OCI-LY1 (cell line): ENCODE measurements around the gene CDC14B.

Experiments used
- H2AFZ ChIP-seq: fragments of 200-600 bp; sonication (generic), shearing (Covaris generic); 2 replicates; pipeline ENCODE4 v1.6.0; 2014; ENCODE audit warnings: antibody characterized with exemption, mild to moderate bottlenecking, low read length
- H3F3A ChIP-seq: fragments of 200-600 bp; sonication (generic), shearing (Covaris generic); 2 replicates; pipeline ENCODE4 v1.6.0; 2014; ENCODE audit warnings: mild to moderate bottlenecking, antibody characterized with exemption, low read length, moderate library complexity; ENCODE audit not compliant: insufficient read depth
- H3K27ac ChIP-seq: fragments of 200-600 bp; sonication (generic); 2 replicates; pipeline ENCODE4 v1.5.1; 2014; ENCODE audit warnings: low read length, mixed run types, mild to moderate bottlenecking, low read depth; ENCODE audit not compliant: poor library complexity, severe bottlenecking
- H3K27me3 ChIP-seq: fragments of 200-600 bp; sonication (generic); 2 replicates; pipeline ENCODE4 v1.6.0; 2014; ENCODE audit warnings: antibody characterized with exemption, mild to moderate bottlenecking, low read length, moderate library complexity; ENCODE audit not compliant: insufficient read depth
- H3K36me3 ChIP-seq: fragments of 200-600 bp; sonication (generic); 2 replicates; pipeline ENCODE4 v1.6.1; 2014; ENCODE audit warnings: mild to moderate bottlenecking, antibody characterized with exemption, low read length, moderate library complexity, mixed read lengths; ENCODE audit not compliant: insufficient read depth
- H3K4me1 ChIP-seq: fragments of 200-600 bp; sonication (generic); 2 replicates; pipeline ENCODE4 v1.5.1; 2014; ENCODE audit warnings: mild to moderate bottlenecking, low read length, moderate library complexity; ENCODE audit not compliant: insufficient read depth, severe bottlenecking
- H3K4me2 ChIP-seq: fragments of 200-600 bp; sonication (generic), shearing (Covaris generic); 2 replicates; pipeline ENCODE4 v1.6.1; 2014; ENCODE audit warnings: low read length
- H3K4me3 ChIP-seq: fragments of 200-600 bp; sonication (generic); 2 replicates; pipeline ENCODE4 v1.5.1; 2014; ENCODE audit warnings: low read length, low read depth, mild to moderate bottlenecking, mixed read lengths; ENCODE audit not compliant: poor library complexity, severe bottlenecking
- H3K79me2 ChIP-seq: fragments of 200-600 bp; shearing (Covaris generic); 2 replicates; pipeline ENCODE4 v1.6.1; 2016; ENCODE audit warnings: mixed run types, low read length, mixed read lengths; ENCODE audit not compliant: insufficient read depth
- H3K9ac ChIP-seq: fragments of 200-600 bp; sonication (generic), shearing (Covaris generic); 2 replicates; pipeline ENCODE4 v1.6.1; 2014; ENCODE audit warnings: mild to moderate bottlenecking, low read length, mixed read lengths
- H3K9me2 ChIP-seq: fragments of 200-600 bp; sonication (generic), shearing (Covaris generic); 2 replicates; pipeline ENCODE4 v1.6.1; 2014; ENCODE audit warnings: low read depth, mild to moderate bottlenecking, low read length, mixed read lengths
- H3K9me3 ChIP-seq: fragments of 200-600 bp; shearing (Covaris generic); 2 replicates; pipeline ENCODE4 v1.6.1; 2014; ENCODE audit warnings: low read length, mixed read lengths
- H4K20me1 ChIP-seq: fragments of 200-600 bp; sonication (generic), shearing (Covaris generic); 2 replicates; pipeline ENCODE4 v1.6.0; 2016; ENCODE audit warnings: mild to moderate bottlenecking, low read length; ENCODE audit not compliant: insufficient read depth
- CTCF ChIP-seq: fragments of 200-600 bp; sonication (generic), shearing (Covaris generic); IDR thresholded peaks from 2 replicates; pipeline ENCODE4 v1.5.1; 2017; ENCODE audit warnings: mild to moderate bottlenecking, antibody characterized with exemption, low read length, moderate library complexity, mixed read lengths
- EZH2 ChIP-seq: fragments of 200-600 bp; sonication (generic), shearing (Covaris generic); IDR thresholded peaks from 2 replicates; pipeline ENCODE4 v1.8.0; 2017; ENCODE audit warnings: borderline replicate concordance, mixed run types, mild to moderate bottlenecking, antibody characterized with exemption, low read length, moderate library complexity, mixed read lengths

Gene CDC14B

GRCh38 chr9:96493757-96494156, 125.9 kb downstream of the CDC14B start:
- no peaks in the 10 kb centered on the region for H3F3A ChIP-seq
- H3K9me3 ChIP-seq, result no peaks in the 10 kb centered on the region
- H3K4me2 ChIP-seq, result no peak overlapping the region
- no peaks in the 10 kb centered on the region for H3K79me2 ChIP-seq
- no peak overlapping the region for H2AFZ ChIP-seq
- no peak overlapping the region for H3K27ac ChIP-seq
- TF ChIP-seq CTCF (no peak), EZH2 (no peak)
- peaks cover 5% of the 10 kb centered on the region; the same call in 1 of the 2 replicates for H3K36me3 ChIP-seq
- no peaks in the 10 kb centered on the region for H3K4me1 ChIP-seq
- no peaks in the 10 kb centered on the region for H4K20me1 ChIP-seq
- no peaks in the 10 kb centered on the region for H3K27me3 ChIP-seq
- no peak overlapping the region for H3K9ac ChIP-seq
- no peak overlapping the region for H3K4me3 ChIP-seq
- H3K9me2 ChIP-seq, result no peaks in the 10 kb centered on the region

GRCh38 chr9:96492993-96493531, 126.6 kb downstream of the CDC14B start:
- H3F3A ChIP-seq, result no peaks in the 10 kb centered on the region
- peaks cover 5% of the 10 kb centered on the region; the same call in 1 of the 2 replicates for H3K36me3 ChIP-seq
- H3K27ac ChIP-seq, result no peak overlapping the region
- H3K4me1 ChIP-seq, result no peaks in the 10 kb centered on the region
- no peaks in the 10 kb centered on the region for H3K79me2 ChIP-seq
- TF ChIP-seq CTCF, result no peak
- no peak for TF ChIP-seq EZH2
- H3K4me2 ChIP-seq, result no peak overlapping the region
- no peak overlapping the region for H3K9ac ChIP-seq
- H4K20me1 ChIP-seq, result no peaks in the 10 kb centered on the region
- no peaks in the 10 kb centered on the region for H3K9me2 ChIP-seq
- H3K27me3 ChIP-seq, result no peaks in the 10 kb centered on the region
- no peak overlapping the region for H2AFZ ChIP-seq
- H3K4me3 ChIP-seq, result no peak overlapping the region
- H3K9me3 ChIP-seq, result no peaks in the 10 kb centered on the region

GRCh38 chr9:96491880-96492525, 127.6 kb downstream of the CDC14B start:
- H3K27ac ChIP-seq, result no peak overlapping the region
- H3K36me3 ChIP-seq, result peaks cover 5% of the 10 kb centered on the region; the same call in 1 of the 2 replicates
- no peaks in the 10 kb centered on the region for H3K4me1 ChIP-seq
- H3F3A ChIP-seq, result no peaks in the 10 kb centered on the region
- no peak overlapping the region for H3K4me3 ChIP-seq
- H3K9me2 ChIP-seq, result no peaks in the 10 kb centered on the region
- no peaks in the 10 kb centered on the region for H4K20me1 ChIP-seq
- no peaks in the 10 kb centered on the region for H3K9me3 ChIP-seq
- no peaks in the 10 kb centered on the region for H3K79me2 ChIP-seq
- no peaks in the 10 kb centered on the region for H3K27me3 ChIP-seq
- no peak overlapping the region for H2AFZ ChIP-seq
- H3K9ac ChIP-seq, result no peak overlapping the region
- no peak for TF ChIP-seq CTCF
- no peak overlapping the region for H3K4me2 ChIP-seq
